ENCODE results near the gene AK6.
A peak's percentile ranks its signal among the peaks of the same experiment; 100 is the strongest.

Gene AK6

DNA sequence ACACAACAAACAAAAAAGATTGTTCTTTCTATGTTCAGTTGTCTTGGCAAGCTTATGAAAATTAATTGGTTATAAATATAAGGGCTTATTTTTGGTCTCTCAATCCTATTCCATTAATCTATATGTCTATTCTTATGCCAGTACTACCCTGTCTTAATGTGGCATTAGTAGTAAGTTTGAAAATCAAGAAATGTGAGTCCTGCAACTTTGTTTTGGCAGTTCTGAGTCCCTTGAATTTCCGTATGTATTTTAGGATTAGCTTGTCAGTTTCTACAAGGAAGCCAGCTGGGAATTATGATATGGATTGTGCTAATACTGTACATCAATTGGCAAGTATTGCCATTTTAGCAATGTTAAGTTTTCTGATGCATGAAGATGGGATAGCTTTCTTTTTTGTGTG, 26.2 kb downstream of the AK6 start:
- TF ChIP-seq SIN3A (IDR thresholded peaks at IDR 0.05; ENCODE audit: borderline replicate concordance, insufficient read depth, low read length) (no peak), TAF1 (IDR thresholded peaks at IDR 0.05; ENCODE audit: borderline replicate concordance, insufficient read depth, low read length) (no peak), FOXP2 (optimal IDR thresholded peaks at IDR 0.05; ENCODE audit: borderline replicate concordance, extremely low read depth, extremely low read length, insufficient read depth) (no peak)

DNA sequence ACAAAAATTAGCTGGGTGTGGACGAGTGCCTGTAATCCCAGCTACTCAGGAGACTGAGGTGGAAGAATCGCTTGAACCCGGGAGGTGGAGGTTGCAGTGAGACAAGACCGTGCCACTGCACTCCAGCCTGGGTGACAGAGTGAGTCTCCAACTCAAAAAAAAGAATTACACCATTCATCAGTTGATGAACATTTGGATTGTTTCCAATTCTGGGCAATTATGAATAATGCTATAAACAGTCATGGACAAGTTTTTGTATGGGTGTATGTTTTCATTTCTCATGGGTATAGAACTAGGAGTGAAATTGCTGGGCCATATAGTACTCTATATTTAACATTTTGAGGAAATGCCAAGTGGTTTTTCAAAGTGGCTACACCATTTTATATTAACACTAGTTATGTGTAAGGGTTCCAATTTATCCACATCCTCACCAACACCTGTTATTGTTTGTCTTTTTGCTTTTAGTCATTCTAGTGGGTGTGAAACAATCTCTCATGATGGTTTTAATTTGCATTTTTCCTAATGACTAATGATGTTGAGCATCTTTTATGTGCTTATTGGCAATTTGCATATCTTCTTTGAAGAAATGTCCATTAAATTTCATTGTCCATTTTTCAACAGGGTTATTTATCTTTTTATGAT, 27.7 kb downstream of the AK6 start:
- TF ChIP-seq SIN3A (IDR thresholded peaks at IDR 0.05; ENCODE audit: borderline replicate concordance, insufficient read depth, low read length): no peak
- TF ChIP-seq FOXP2 (optimal IDR thresholded peaks at IDR 0.05; ENCODE audit: borderline replicate concordance, extremely low read depth, extremely low read length, insufficient read depth): no peak
- no peak for TF ChIP-seq TAF1 (IDR thresholded peaks at IDR 0.05; ENCODE audit: borderline replicate concordance, insufficient read depth, low read length)
- no peak for TF ChIP-seq POLR2AphosphoS5 (IDR thresholded peaks at IDR 0.05; ENCODE audit: low read depth, low read length)
- TF ChIP-seq, protein P1, sequence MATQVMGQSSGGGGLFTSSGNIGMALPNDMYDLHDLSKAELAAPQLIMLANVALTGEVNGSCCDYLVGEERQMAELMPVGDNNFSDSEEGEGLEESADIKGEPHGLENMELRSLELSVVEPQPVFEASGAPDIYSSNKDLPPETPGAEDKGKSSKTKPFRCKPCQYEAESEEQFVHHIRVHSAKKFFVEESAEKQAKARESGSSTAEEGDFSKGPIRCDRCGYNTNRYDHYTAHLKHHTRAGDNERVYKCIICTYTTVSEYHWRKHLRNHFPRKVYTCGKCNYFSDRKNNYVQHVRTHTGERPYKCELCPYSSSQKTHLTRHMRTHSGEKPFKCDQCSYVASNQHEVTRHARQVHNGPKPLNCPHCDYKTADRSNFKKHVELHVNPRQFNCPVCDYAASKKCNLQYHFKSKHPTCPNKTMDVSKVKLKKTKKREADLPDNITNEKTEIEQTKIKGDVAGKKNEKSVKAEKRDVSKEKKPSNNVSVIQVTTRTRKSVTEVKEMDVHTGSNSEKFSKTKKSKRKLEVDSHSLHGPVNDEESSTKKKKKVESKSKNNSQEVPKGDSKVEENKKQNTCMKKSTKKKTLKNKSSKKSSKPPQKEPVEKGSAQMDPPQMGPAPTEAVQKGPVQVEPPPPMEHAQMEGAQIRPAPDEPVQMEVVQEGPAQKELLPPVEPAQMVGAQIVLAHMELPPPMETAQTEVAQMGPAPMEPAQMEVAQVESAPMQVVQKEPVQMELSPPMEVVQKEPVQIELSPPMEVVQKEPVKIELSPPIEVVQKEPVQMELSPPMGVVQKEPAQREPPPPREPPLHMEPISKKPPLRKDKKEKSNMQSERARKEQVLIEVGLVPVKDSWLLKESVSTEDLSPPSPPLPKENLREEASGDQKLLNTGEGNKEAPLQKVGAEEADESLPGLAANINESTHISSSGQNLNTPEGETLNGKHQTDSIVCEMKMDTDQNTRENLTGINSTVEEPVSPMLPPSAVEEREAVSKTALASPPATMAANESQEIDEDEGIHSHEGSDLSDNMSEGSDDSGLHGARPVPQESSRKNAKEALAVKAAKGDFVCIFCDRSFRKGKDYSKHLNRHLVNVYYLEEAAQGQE (IDR thresholded peaks at IDR 0.05; ENCODE audit: insufficient read depth in 1 of 2, low read depth in 2 of 2, low read length in 2 of 2): no peak

DNA sequence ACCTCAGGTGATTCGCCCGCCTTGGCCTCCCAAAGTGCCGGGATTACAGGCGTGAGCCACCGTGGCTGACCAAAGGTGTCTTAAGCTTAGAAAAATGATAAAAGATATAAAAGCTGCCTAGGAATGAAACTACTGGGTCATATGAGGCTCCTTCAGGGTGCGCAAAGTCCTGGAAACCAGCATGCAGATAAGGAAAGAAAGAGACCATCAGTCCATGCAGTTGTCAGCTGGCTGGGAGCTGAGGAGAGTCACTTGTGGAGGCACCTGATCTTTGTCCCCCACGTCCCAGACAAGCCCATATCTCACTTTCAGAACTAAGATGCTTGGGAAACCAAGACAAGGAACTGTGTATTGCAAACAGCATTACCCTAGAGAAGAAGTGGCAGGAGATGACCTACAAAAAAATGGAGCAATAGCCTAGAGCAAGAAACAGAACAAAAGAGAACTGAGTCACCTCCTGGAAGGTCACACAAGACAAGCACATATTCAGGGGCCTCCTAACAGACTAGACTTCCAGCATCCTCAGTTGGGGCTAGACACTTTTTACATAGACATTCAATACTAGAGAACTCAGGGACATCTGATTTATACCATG, 33.9 kb downstream of the AK6 start:
- TF ChIP-seq POLR2AphosphoS5 (IDR thresholded peaks at IDR 0.05; ENCODE audit: low read depth, low read length) (no peak), FOXP2 (optimal IDR thresholded peaks at IDR 0.05; ENCODE audit: borderline replicate concordance, extremely low read depth, extremely low read length, insufficient read depth) (no peak), SIN3A (IDR thresholded peaks at IDR 0.05; ENCODE audit: borderline replicate concordance, insufficient read depth, low read length) (no peak), TAF1 (IDR thresholded peaks at IDR 0.05; ENCODE audit: borderline replicate concordance, insufficient read depth, low read length) (no peak)
- TF ChIP-seq, protein P1 (IDR thresholded peaks at IDR 0.05; ENCODE audit: insufficient read depth in 1 of 2, low read depth in 2 of 2, low read length in 2 of 2): no peak

DNA sequence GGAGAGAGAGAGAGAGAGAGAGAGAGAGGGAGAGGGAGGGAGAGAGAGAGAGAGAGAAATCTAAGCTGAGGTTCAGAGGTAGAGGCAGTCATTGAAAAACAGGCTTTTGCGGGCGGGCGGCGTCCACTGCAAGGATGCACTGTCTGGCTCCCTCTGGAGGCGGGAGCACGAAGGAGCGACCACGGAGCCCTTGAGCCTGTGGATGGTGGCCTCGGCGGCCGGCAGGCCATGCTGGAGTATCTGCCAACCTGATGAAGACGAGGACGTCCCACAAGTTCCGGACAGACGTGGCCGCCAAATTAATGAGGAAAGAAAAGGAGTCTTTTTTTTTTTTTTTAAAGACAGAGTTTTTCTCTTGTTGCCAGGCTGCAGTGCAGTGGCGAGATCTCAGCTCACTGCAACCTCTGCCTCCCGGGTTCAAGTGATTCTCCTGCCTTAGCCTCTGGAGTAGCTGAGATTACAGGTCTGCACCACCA, 34.5 kb downstream of the AK6 start:
- peak; percentile 36 for TF ChIP-seq FOXP2 (optimal IDR thresholded peaks at IDR 0.05; ENCODE audit: borderline replicate concordance, extremely low read depth, extremely low read length, insufficient read depth)
- TF ChIP-seq, protein P1 (IDR thresholded peaks at IDR 0.05; ENCODE audit: insufficient read depth in 1 of 2, low read depth in 2 of 2, low read length in 2 of 2): no peak

DNA sequence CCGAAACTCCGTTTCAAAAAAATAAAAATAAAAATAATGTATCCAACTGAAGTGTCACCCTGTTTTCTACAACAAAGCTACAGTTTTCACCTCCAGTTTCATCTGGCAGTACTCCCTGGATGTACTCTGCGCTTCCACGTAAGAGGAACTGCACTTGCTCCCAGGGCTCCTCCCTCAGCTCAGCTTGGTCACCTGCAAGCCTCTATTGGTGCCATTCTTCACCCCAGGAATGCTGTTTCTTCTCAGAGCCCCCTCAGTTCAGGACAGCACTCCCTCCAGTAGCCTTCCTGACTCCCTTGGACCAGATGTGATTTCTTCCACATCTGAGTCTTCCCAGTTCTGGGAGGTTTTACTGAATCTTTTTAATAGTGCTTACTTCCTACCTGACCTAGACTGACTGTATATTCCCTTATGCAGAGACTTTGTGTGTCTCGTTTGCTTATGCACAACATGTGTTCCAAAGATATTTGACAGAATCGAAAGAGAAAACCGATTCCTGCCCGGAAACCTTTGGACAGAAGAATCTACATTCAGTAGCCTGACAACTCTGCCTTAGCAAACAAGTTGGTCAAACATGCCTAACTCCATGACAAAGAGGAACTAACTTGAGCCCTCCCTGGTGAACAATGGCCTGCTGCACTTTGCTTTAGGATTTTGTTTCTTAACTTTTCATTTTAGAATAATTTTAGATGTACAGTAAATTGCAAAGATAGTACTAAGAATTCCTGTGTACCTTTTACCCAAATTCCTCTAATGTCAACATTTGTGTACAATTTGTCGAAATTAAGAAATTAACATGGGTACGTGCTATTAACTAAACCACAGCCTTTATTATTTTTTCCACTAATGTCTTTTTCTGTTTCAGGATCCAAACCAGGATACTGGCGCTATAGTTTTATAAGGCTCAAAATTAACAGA, 37.5 kb downstream of the AK6 start:
- TF ChIP-seq, protein P1 (IDR thresholded peaks at IDR 0.05; ENCODE audit: insufficient read depth in 1 of 2, low read depth in 2 of 2, low read length in 2 of 2): no peak
- TF ChIP-seq TAF1 (IDR thresholded peaks at IDR 0.05; ENCODE audit: borderline replicate concordance, insufficient read depth, low read length) (no peak), POLR2AphosphoS5 (IDR thresholded peaks at IDR 0.05; ENCODE audit: low read depth, low read length) (no peak)

Data from PFSK-1 (cell line).